H1 (cell line): Measurements from ENCODE around the gene NUPR1. TPM values are rescaled to one million over a fixed set of nuclear protein-coding genes. Genes with fewer than 3 reads are reported as not detected.

Experiments used
- CTCF ChIA-PET: fragments of 300-600 bp; sonication (Branson Sonifier 250); formaldehyde crosslinking; loops from one replicate; lab custom pipeline; 2021; ENCODE audit not compliant: partially characterized antibody; lab: Charles Lee
- POLR2A ChIA-PET: fragments of 300-600 bp; sonication (Branson Sonifier 250); formaldehyde crosslinking; loops from one replicate; lab custom pipeline; 2021; ENCODE audit warnings: inconsistent platforms; ENCODE audit not compliant: partially characterized antibody; lab: Charles Lee
- DNase-seq, 2 experiments: peaks; one replicate each; pipeline versions ENCODE4 v3.0.0 to v3.0.0-alpha.2; 2010 to 2022; ENCODE audit warnings: low spot score in 2 of 2, low read depth in 1 of 2, mixed read lengths in 1 of 2
- FAIRE-seq: peaks from 2 replicates; lab custom pipeline; 2011; peaks lifted over from hg19 to GRCh38; lab: Jason Lieb, UNC
- H2AFZ ChIP-seq: 2 replicates; pipeline ENCODE4 v1.8.1; 2012; ENCODE audit warnings: low read length, inconsistent platforms
- H2AK5ac ChIP-seq: 2 replicates; pipeline ENCODE4 v1.6.1; 2013; ENCODE audit warnings: low read depth, low read length
- H2BK120ac ChIP-seq: replicated peaks from 2 replicates; pipeline ENCODE3; 2013; ENCODE audit warnings: low read depth, low read length, inconsistent platforms
- H2BK12ac ChIP-seq: 2 replicates; pipeline ENCODE4 v1.6.1; 2013; ENCODE audit warnings: low read depth, low read length
- H2BK15ac ChIP-seq: 2 replicates; pipeline ENCODE4 v1.6.1; 2013; ENCODE audit warnings: low read length
- H2BK20ac ChIP-seq: 2 replicates; pipeline ENCODE4 v1.6.1; 2013; ENCODE audit warnings: low read length
- H2BK5ac ChIP-seq: 2 replicates; pipeline ENCODE4 v1.6.1; 2013; ENCODE audit warnings: low read depth, low read length
- H3K14ac ChIP-seq: 2 replicates; pipeline ENCODE4 v1.6.1; 2013; ENCODE audit warnings: inconsistent platforms; ENCODE audit not compliant: insufficient read length
- H3K18ac ChIP-seq: 2 replicates; pipeline ENCODE4 v1.6.1; 2013; ENCODE audit warnings: low read length; ENCODE audit errors: extremely low read depth
- H3K23ac ChIP-seq: 2 replicates; pipeline ENCODE4 v1.6.1; 2013; ENCODE audit warnings: inconsistent platforms; ENCODE audit not compliant: insufficient read length
- H3K23me2 ChIP-seq: 2 replicates; pipeline ENCODE4 v1.6.1; 2013; ENCODE audit warnings: low read depth, low read length
- H3K27ac ChIP-seq: 2 replicates; pipeline ENCODE4 v1.6.1; 2011; ENCODE audit warnings: low read depth, low read length, inconsistent platforms
- H3K27me3 ChIP-seq, 4 experiments: replicated peaks in 1 of 4; 1 replicate in 1 of 4; 2 replicates in 3 of 4; pipeline versions ENCODE4 v1.6.1 to v1.8.1; 2011 to 2013; ENCODE audit warnings: low read length in 3 of 4, mild to moderate bottlenecking in 3 of 4, inconsistent platforms in 2 of 4, mixed read lengths in 2 of 4, moderate library complexity in 1 of 4; ENCODE audit not compliant: control insufficient read depth in 3 of 4, insufficient read depth in 3 of 4; ENCODE audit errors: extremely low read depth in 1 of 4
- H3K36me3 ChIP-seq, 4 experiments: 2 replicates each; pipeline versions ENCODE4 v1.6.1 to v1.8.1; 2011 to 2013; ENCODE audit warnings: mild to moderate bottlenecking in 4 of 4, low read length in 3 of 4, moderate library complexity in 2 of 4, control low read depth in 1 of 4, inconsistent platforms in 1 of 4; ENCODE audit not compliant: insufficient read depth in 4 of 4, control insufficient read depth in 2 of 4
- H3K4ac ChIP-seq: replicated peaks from 2 replicates; pipeline ENCODE3; 2013; ENCODE audit warnings: low read length, low read depth, mixed read lengths, inconsistent platforms; ENCODE audit not compliant: insufficient read length
- H3K4me1 ChIP-seq, 4 experiments: replicated peaks in 1 of 4; 1 replicate in 1 of 4; 2 replicates in 3 of 4; pipeline versions ENCODE4 v1.6.1 to v1.8.1; 2011 to 2013; ENCODE audit warnings: low read length in 3 of 4, inconsistent platforms in 2 of 4, mixed read lengths in 1 of 4; ENCODE audit not compliant: insufficient read depth in 4 of 4, control insufficient read depth in 3 of 4
- H3K4me2 ChIP-seq, 2 experiments: 2 replicates each; pipeline versions ENCODE4 v1.6.1 to v1.8.1; 2011 to 2013; ENCODE audit warnings: low read depth in 2 of 2, low read length in 2 of 2, control low read depth in 1 of 2, inconsistent platforms in 1 of 2, mild to moderate bottlenecking in 1 of 2; ENCODE audit not compliant: insufficient read depth in 1 of 2
- H3K4me3 ChIP-seq, 4 experiments: fragments of 200-600, 300-600 bp in 1 of 4; sonication (generic), shearing (Covaris generic), sonication (Bioruptor Twin) in 1 of 4; 2 replicates each; pipeline versions ENCODE4 v1.5.1 to v1.8.1; 2011 to 2016; ENCODE audit warnings: low read length in 4 of 4, low read depth in 3 of 4, control low read depth in 2 of 4, inconsistent platforms in 2 of 4, mild to moderate bottlenecking in 2 of 4, mixed read lengths in 1 of 4, moderate library complexity in 1 of 4; ENCODE audit not compliant: insufficient read depth in 2 of 4; ENCODE audit errors: extremely low read depth in 1 of 4
- H3K56ac ChIP-seq: replicated peaks from 2 replicates; pipeline ENCODE3; 2013; ENCODE audit warnings: low read depth, mild to moderate bottlenecking, mixed read lengths, low read length, inconsistent platforms; ENCODE audit not compliant: insufficient read length
- H3K79me1 ChIP-seq: 2 replicates; pipeline ENCODE4 v1.6.1; 2013; ENCODE audit warnings: low read depth, low read length, control low read depth
- H3K79me2 ChIP-seq, 2 experiments: 2 replicates each; pipeline versions ENCODE4 v1.6.1 to v1.8.1; 2012 to 2013; ENCODE audit warnings: low read length in 2 of 2, mild to moderate bottlenecking in 2 of 2, inconsistent platforms in 1 of 2; ENCODE audit not compliant: insufficient read depth in 2 of 2, control insufficient read depth in 1 of 2
- H3K9ac ChIP-seq, 4 experiments: replicated peaks in 1 of 4; 1 replicate in 1 of 4; 2 replicates in 3 of 4; pipeline versions ENCODE4 v1.6.1 to v1.8.1; 2011 to 2013; ENCODE audit warnings: low read depth in 3 of 4, low read length in 3 of 4, control low read depth in 2 of 4, mild to moderate bottlenecking in 2 of 4, moderate library complexity in 2 of 4, inconsistent platforms in 1 of 4; ENCODE audit errors: extremely low read depth in 1 of 4
- H3K9me3 ChIP-seq, 2 experiments: 2 replicates each; pipeline versions ENCODE4 v1.6.1 to v1.8.1; 2012 to 2013; ENCODE audit warnings: mild to moderate bottlenecking in 2 of 2, moderate library complexity in 2 of 2, control low read depth in 1 of 2, inconsistent platforms in 1 of 2, low read depth in 1 of 2, low read length in 1 of 2, mixed read lengths in 1 of 2; ENCODE audit not compliant: insufficient read depth in 2 of 2
- H4K20me1 ChIP-seq, 2 experiments: replicated peaks in 1 of 2; 2 replicates each; pipeline versions ENCODE3 to v1.8.1; 2011 to 2013; ENCODE audit warnings: inconsistent platforms in 2 of 2, low read length in 2 of 2, mild to moderate bottlenecking in 1 of 2; ENCODE audit not compliant: insufficient read depth in 2 of 2, control insufficient read depth in 1 of 2
- H4K5ac ChIP-seq: 2 replicates; pipeline ENCODE4 v1.6.1; 2013; ENCODE audit warnings: low read length, low read depth, mixed read lengths, inconsistent platforms; ENCODE audit not compliant: insufficient read length
- H4K8ac ChIP-seq: 2 replicates; pipeline ENCODE4 v1.8.0; 2013; ENCODE audit warnings: mild to moderate bottlenecking, moderate library complexity, low read length, inconsistent platforms; ENCODE audit not compliant: insufficient read depth; ENCODE audit errors: extremely low read depth
- H4K91ac ChIP-seq: replicated peaks from 2 replicates; pipeline ENCODE3; 2013; ENCODE audit warnings: low read length, mixed read lengths, inconsistent platforms; ENCODE audit not compliant: insufficient read length
- BCL11A ChIP-seq, 2 experiments: IDR thresholded peaks; one replicate each; pipeline ENCODE4 v1.6.1; 2011; ENCODE audit warnings: low read depth in 2 of 2, low read length in 2 of 2, mild to moderate bottlenecking in 2 of 2
- BRCA1 ChIP-seq: IDR thresholded peaks from 2 replicates; pipeline ENCODE4 v1.6.1; 2012; ENCODE audit warnings: low read depth, low read length, improper control_type of control experiment
- HDAC2 ChIP-seq, 2 experiments: fragments of 300-600 bp in 1 of 2; sonication (generic) in 1 of 2; IDR thresholded peaks; 2 replicates each; pipeline ENCODE4 v1.6.1; 2011 to 2012; ENCODE audit warnings: low read depth in 2 of 2, low read length in 2 of 2, mild to moderate bottlenecking in 2 of 2, moderate library complexity in 2 of 2, borderline replicate concordance in 1 of 2, inconsistent platforms in 1 of 2
- KDM1A ChIP-seq: fragments of 200-600, 300-600 bp; sonication (generic); IDR thresholded peaks from 2 replicates; pipeline ENCODE4 v1.7.1; 2016; ENCODE audit warnings: mild to moderate bottlenecking, low read length, borderline replicate concordance
- KDM4A ChIP-seq: IDR thresholded peaks from one replicate; pipeline ENCODE4 v1.7.1; 2012; ENCODE audit warnings: low read depth, mild to moderate bottlenecking, moderate library complexity, low read length, inconsistent platforms; ENCODE audit not compliant: severe bottlenecking
- POLR2AphosphoS5 ChIP-seq: IDR thresholded peaks from 2 replicates; pipeline ENCODE4 v1.6.1; 2011; ENCODE audit warnings: low read depth, low read length
- YY1 ChIP-seq: IDR thresholded peaks from 2 replicates; pipeline ENCODE4 v1.6.1; 2011; ENCODE audit warnings: low read depth, mild to moderate bottlenecking, low read length
- WGBS, 2 experiments: shearing (Covaris generic) in 1 of 2; methylation state at CpG; one replicate each; pipeline versions ENCODE4 v1.1.6 to v1.1.7; 2013 to 2015; ENCODE audit warnings: low lambda C conversion rate in 2 of 2, mixed read lengths in 2 of 2, inconsistent platforms in 1 of 2, low coverage in 1 of 2, missing lambda C conversion rate in 1 of 2; ENCODE audit not compliant: insufficient replicate concordance in 2 of 2, insufficient coverage in 1 of 2, insufficient read length in 1 of 2; ENCODE audit errors: extremely low coverage in 1 of 2, missing lambda C conversion rate in 1 of 2; 5-methylcytosine and 5-hydroxymethylcytosine counted together
- polyA plus RNA-seq, 7 experiments: library from polyadenylated mRNA; depleted of rRNA in 3 of 7; stranded (reverse) in 5 of 7; unstranded in 2 of 7; fragments of >200 nt in 5 of 7; fragments of 200-250 nt in 2 of 7; gene quantifications; 1 replicate in 5 of 7; 2 replicates in 1 of 7; 4 replicates in 1 of 7; pipeline versions ENCODE4 v1.2.1 to v1.2.3, GENCODE V29; 2011 to 2013; ENCODE audit warnings: missing spikeins in 2 of 7, mixed read lengths in 2 of 7
- total RNA-seq: library from RNA; stranded (reverse); fragmentation: NEBNext Ultra II Directional; extraction: Animal tissue kit (Norgen Biotek cat#: 25700); gene quantifications from 2 replicates; pipeline ENCODE4 v1.2.1, GENCODE V29; 2021

NUPR1 gene
- total and polyA plus RNA-seq, 2 of the 8 experiments (the other 6 are each of a cell fraction or from before 2014, with no cell fraction given) = 0.17 to 0.20 TPM

GRCh38 chr16:28556914-28557320, 18.1 kb upstream of the NUPR1 start:
- H3K79me1 ChIP-seq = no peaks in the 10 kb centered on the region; the same call in 1 of the 2 replicates
- no peak overlapping the region for H3K9ac ChIP-seq
- H2BK120ac ChIP-seq = no peak overlapping the region
- no peaks in the 10 kb centered on the region for H3K9me3 ChIP-seq
- H2BK12ac ChIP-seq = no peak overlapping the region
- WGBS, 2 experiments = 93% methylated on average over 2 of the region's 2 CpGs; no CpG with 5 or more reads in 1 of the 2 experiments
- H3K36me3 ChIP-seq = no peaks in the 10 kb centered on the region; a peak in 1 of 8 replicates
- no peak overlapping the region for H3K4me2 ChIP-seq
- no peak overlapping the region for H3K23ac ChIP-seq
- no peaks in the 10 kb centered on the region for H3K27me3 ChIP-seq
- no peak overlapping the region for H2BK20ac ChIP-seq
- peaks cover 0 to 3% of the 10 kb centered on the region in 2 experiments; a peak in 2 of 4 replicates for H3K79me2 ChIP-seq
- H3K18ac ChIP-seq = no peak overlapping the region
- FAIRE-seq = no peak
- no peak overlapping the region for H2AFZ ChIP-seq
- CTCF ChIA-PET = interaction anchor here (0.6 to 1.1 kb wide), 3 partner anchors 18 to 40 kb away, joined by 3 to 4 read pairs (median 3); no protein-coding TSS in a partner anchor
- no peak overlapping the region for H2AK5ac ChIP-seq
- H3K27ac ChIP-seq = no peak overlapping the region
- POLR2A ChIA-PET = interaction anchor here (0.8 to 1.5 kb wide), 2 partner anchors 16 to 36 kb away, joined by 4 read pairs; no protein-coding TSS in a partner anchor
- peaks cover 0 to 2% of the 10 kb centered on the region in 2 experiments for H4K20me1 ChIP-seq
- no peaks in the 10 kb centered on the region for H3K4me1 ChIP-seq
- no peak overlapping the region for H4K91ac ChIP-seq
- no peak overlapping the region for H4K5ac ChIP-seq
- no peak overlapping the region for H3K4ac ChIP-seq
- no peak overlapping the region for H2BK5ac ChIP-seq
- TF ChIP-seq KDM1A = no peak
- TF ChIP-seq BCL11A (IDR thresholded peaks at IDR 0.05; ENCODE audit: low read depth in 2 of 2, low read length in 2 of 2) = no peak
- no peak for TF ChIP-seq YY1
- no peak for TF ChIP-seq KDM4A
- TF ChIP-seq HDAC2 (IDR thresholded peaks at IDR 0.05; ENCODE audit: borderline replicate concordance in 1 of 2, low read depth in 2 of 2, low read length in 2 of 2) = no peak
- no peak for TF ChIP-seq POLR2AphosphoS5
- no peak for TF ChIP-seq BRCA1
- TF ChIP-seq, all 59 proteins: peak for 0
- no peak for DNase-seq
- Histone ChIP-seq H3K56ac (no peak overlapping the region), H3K14ac (no peak overlapping the region), H3K4me3 (no peak overlapping the region), H3K23me2 (no peaks in the 10 kb centered on the region), H2BK15ac (no peak overlapping the region), H4K8ac (no peak overlapping the region)
